Measurements from ENCODE around the gene LPAR3.

The LPAR3 gene

DNA sequence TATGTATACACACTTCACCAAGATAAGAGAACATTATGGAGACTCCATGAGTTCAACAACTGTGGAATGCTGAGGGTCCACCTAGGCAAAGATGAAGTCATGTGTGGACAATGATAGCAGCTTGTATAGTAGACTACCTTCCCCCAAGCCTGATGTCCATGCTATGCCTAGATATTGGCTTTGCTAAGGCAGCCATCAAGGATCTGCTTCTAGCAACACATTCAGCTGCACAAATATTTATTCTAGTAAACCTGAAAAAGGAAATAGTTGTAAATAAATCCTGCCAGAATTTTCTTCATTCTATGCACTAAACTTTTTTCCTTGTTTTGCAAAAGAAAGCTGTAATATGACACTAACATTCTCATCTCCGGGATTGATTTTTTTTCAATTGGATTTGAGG is 7.0 kb upstream of the LPAR3 start:
- DNase-seq: no peak

DNA sequence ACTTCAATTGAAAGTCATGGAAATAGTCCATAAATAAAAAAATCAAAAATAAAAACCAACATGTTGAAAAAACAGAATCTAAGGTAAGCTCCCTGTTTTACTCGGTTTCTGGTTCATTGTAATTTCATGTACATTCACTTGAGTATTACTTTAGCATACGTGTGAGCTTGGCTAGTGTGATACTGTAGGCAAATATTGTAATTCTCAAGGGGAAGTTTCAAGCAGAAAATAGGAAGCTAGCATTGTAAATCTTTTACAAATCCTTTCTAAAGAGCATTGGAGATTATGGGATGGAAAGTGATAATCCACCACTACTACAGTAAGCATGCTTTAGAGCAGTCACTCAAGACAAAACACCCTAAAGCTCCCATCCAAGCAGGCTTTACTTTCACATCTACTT is 3.3 kb upstream of the LPAR3 start:
- no peak for DNase-seq

DNA sequence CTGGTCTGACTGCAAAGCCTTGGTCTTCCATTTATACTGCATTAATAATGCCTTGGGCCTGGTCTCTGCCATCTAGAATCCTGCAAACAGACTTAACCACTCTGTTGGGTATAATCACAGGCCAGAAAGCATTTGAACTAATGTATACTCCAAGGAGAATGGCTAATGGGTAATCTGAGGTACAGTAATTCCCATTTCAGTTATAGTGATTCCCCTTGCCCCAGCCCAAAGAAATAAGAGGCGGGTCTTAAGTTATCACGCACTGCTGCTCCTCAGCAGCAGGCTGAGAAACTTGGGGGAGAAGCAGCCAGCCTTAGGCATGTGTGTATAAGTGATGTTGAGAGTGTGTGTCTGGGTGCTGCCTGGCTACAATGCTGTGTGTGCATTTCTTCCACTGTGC is 2.4 kb downstream of the LPAR3 start:
- no peak for DNase-seq

DNA sequence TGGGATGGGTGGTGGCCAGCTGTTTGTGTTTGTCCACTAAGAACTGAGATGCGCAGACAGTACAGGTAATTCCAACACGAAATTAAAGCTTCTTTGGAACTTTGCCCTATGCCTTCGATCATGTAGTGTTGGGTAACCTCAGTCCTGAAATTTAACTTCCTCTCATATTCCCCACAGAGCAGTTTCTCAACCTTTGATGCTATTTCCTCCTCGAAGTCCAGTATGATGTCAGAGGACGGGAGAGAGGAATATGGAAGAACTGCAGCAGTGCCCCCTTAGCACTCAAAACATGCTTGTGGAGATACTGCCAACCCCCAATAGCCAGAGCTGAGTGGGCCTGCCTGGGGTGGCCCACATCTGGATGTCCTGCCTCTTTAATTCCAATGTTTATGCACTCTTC is 3.6 kb downstream of the LPAR3 start:
- DNase-seq: no peak

DNA sequence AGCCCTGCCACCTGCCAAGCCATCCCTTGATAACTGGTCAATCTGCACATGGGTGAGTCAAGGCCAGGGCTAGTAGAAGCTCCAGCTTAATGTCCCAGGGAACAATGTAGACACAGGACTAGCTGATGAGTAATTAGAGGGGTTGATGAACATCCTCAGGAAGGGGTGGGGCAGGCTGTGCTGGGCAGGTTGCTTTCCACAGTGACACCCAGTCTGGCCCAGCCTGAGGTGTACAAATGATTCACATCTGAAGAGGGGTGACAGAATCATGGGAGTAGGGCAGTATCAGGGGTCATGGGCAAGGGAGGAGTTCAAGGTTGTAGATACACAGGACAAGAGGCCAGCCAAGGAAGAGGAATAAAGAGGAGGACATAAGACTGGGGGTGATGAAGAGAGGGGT is 4.3 kb downstream of the LPAR3 start:
- no peak for DNase-seq

DNA sequence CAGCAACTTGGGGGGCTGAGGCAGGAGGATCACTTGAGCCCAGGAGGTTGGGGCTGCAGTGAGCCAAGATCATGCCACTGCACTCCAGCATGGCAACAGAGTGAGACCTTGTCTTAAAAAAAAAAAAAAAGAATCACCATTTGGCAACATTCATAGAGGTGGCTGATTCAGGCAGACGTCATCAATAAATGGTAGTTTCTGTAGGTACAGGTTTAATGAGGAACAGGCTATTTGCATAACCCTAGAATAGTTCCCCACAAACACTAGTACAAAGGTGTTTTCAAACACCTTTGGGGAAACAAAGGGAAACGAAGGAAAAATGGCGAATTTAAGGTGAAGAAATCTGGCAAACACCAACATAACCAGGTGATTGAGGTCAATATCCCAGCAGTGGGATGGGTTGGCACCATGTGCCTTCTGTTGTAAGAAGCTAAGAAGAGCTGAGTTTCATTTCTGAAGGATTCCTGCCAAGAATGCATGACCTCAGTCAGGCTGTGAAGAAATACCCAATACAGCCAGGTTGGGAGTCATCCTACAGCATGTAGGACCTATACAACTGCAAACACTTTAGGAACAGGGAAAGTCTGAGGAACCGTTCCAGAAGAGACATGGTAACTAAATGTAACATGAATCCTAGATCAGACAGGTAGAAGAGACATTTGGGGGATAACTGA is 5.6 kb downstream of the LPAR3 start:
- DNase-seq: no peak

DNA sequence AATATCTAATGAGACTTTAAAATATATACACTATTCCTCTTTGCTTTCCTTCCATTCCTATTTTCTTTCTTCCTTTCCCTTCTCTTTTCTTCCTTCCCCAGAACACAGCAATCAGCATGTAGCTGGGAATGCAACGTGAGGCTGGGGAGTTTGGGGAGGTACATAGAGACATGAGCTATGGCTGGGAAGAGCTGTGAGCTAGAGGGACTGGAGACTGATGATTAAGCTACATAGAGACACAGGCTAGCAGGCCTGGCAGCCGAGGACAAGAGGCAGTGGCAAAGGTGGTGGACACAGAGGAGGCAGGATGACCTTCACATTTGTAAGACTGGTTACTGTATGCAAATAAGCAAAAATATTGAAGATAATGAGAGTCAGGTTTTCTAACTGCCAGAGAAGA is 7.5 kb downstream of the LPAR3 start:
- no peak for DNase-seq

DNA sequence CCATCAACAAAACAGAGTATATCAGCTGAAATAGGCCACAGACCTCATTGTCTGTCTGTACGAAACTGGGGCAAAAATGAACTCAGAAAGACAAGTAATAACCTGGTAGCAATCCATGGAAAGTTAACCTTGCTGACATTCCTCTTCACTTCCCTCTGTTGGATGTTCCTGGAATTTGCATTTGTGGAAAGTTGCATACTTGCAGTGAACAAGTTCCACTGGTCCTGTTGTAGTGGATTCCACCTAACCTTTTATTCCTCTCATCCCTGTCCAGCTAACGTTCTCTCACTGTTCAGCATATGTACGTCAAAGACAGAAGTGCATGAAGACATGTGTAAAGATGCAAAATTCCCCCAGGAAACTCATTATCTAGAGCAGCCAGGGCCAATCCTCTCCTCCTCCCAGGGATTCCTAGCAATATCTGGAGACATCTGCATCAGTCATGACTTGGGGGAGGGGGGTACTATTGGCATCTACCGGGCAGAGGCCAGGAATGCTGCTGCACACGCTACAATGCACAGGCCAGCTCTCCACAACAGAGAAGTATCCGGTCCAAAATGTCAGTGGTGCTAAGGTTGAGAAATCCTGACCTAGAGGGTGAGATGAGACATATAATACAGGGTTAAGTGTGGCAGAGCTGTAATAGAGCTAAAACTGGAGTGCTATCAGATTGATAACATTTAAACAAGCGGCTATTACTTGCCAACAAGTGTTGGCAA is 8.2 kb downstream of the LPAR3 start:
- no peak for DNase-seq

DNA sequence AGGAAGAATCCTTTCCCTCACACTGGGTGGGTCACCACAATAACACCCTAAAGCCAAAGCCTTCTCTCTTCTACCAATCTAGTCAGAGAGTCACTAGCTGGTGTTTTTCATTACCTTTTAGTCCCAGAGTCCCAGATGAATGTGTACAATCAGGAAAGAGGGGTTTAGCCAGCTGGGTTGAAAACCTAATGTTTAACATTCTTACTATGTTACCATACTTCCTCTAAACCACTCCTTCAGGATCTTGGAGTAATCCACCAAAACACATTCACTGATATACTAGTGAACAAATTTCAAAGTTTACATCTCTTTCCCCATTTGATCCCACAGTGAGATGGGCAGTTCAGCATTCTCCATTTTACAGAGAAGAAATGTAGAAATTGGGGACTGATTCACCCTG is 9.7 kb downstream of the LPAR3 start:
- DNase-seq: no peak

DNA sequence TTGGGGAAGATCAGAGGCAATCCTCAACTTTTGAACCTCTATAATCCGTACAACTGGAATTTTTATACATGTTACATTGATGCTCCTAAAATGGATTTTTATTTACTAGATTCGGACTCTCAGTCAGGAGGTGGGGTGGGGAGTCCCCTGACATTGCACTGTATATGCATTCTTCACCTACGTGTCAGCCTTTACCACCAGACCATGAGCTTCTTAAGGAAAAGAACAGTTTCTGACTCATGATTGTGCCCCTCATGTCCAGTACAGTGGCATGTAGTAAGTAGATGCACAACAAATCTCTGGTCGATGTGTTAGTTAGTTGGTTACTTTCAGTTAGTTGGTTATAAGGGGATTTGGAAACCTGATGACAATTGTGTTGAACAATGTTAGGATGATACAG is 15.4 kb downstream of the LPAR3 start:
- DNase-seq: no peak

DNA sequence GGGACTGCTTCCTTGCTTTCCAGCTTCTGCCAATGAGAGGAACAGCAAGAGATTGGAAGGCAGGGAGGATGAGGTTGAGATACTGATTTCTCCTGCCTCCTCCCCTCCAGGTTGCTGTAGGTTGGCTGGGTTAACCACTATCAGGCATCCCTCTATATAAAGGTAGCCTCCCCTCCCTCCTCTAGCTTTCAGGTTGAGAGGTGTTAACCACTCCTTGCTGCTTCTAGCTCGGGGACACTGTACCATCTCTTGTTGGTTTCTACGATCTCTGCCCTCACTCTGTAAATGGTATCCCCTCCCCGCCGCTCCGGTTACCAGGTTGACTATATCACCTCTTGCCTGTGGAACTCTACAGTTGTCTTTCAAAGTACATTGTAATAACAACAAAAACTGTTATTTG is 16.7 kb downstream of the LPAR3 start:
- no peak for DNase-seq

DNA sequence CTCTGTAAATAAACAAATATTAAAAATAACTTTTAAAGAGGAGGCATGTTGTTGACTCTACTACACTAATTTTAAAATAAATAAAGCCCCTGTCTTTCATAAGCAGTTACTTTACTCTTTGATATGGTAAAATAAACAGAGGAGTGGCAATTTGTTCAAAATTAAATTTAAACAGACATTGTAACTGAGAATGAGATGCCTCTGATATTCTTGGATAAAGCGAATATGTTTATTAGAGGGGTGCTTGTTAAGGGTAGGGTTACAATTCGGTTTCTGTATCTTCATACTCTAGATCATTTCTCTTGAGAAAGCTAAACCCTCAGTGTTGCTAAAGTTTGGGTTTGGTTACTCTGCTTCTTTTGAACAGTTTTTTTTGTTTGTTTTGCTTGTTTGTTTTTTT is 19.6 kb downstream of the LPAR3 start:
- DNase-seq: no peak

DNA sequence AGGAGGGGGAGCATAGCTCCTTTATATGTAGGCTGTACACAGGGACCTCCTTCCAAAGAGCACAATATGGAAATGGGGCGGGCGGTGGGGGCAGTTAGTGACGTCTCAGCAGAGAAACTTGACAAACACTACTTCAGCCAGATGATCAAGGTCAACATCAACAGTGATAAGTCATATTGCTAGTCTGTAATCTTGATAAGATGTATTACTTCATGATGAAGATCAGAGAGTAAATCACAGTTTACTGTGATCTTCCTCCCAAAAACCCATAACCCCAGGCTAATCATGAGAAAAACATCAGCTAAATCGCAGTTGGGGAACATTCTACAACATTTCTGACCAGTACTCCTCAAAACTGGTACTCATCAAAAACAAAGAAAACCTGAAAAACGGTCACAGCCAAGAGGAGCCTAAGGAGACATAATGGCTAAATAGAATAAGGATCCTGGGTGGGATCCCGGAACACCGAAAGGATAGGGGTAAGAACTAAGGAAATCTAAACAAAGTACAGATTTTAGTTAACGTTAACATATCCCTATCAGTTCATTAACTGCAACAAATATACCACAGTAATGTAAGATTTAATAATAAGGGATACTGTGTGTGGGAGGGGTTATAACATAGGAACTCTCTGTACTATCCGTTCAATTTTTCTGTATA is 20.2 kb downstream of the LPAR3 start:
- DNase-seq: no peak

DNA sequence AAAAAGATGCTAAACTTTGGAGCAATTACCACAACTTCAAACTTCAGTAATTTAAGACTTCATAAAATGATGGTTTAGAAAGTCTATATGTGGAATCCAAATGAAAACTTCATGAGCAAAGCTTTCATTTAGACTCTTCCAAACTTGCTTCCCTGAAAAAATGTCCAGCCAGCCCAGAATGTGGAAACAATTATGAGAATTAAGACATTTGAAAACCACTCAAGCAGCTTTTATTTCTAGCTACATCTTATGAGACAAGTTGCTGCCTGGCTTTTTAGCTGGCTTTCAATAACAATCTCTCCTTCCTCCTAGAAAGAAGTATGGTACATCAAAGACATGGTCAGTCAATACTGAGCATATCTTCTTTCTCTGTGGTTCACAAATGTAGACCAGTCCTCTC is 21.8 kb downstream of the LPAR3 start:
- DNase-seq: no peak

DNA sequence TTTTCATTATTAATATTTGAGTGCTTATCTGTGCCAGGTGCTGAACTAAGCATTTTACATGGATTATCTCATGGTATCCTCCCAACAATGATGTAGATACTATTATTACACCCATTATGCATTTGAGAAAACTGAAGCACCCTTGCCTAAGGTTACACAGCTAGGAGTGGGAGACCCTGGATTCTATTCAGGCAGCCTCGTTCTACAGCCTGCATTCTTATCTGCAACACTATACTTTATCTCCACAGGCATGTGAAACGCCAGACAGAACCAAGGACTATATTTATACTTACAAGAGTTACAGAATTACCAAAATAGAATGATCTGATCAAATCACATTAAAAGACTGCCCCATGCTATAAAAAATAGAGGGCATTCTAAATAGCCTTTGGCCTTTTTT is 22.4 kb downstream of the LPAR3 start:
- no peak for DNase-seq

DNA sequence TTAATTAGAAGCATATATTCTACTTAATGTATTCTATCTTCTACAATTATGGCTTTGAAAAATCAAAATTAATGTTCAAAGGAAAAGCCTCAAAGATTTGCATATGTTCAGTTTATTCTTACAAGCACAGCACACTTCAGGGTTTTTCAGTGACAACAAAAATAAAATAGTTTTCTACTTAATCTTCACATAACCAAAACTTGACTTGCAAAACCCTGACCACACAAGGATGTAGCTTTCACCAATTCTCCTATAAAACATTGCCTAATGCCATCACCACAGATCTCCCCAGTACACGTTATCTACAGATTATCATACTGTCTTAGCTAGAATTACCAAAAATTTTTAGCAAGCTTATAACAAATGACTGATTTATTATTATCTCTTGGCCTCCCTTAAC is 23.3 kb downstream of the LPAR3 start:
- DNase-seq: no peak

DNA sequence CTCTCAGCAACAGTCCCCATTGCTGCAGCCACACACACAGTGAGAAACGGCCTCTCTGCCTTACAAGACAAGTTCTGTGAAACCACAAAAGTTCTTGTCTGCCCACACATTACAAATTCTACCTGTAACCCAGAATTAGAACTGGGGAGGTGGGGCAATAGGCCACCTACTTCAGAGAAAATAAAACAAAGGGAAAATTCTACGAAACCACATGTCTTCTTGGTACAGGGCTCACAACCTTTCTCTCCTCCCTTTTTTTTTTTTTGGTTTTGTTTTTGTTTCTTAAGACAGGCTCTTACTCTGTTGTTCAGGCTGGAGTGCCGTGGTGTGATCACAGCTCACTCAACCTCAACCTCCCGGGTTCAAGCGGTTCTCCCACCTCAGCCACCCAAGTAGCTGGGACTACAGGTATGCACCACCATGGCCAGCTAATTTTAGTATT is 30.2 kb downstream of the LPAR3 start:
- DNase-seq: peak; percentile 36

DNA sequence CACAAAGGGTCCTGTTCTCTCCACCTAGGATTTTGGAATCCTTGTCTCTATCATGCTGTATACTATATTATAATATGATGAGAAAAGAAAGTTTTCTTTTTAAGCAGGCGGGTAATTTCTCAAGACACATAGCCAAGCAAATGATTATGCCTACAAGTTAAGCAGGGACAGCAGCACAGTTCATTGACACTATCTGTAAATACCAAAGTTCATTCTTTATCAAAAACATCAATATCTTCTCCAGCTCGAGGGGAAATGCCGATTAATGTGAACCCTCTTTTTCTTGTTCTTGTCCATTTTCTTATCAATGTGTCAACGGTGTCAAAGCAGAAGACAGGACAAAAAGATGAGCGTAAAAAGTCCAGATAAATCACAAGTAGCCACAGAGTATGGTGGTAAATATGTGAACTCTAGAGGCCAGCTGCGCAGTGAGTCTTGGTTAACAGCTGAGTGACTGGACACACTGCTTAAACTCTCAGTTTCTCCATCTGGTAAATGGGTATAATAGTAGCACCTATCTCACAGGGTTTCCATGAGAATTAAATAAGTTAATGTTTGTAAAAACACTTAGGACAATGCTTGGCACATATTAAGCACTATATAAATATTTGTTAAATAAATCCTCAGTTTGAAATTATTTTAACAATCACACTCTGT is 30.9 kb downstream of the LPAR3 start:
- no peak for DNase-seq

DNA sequence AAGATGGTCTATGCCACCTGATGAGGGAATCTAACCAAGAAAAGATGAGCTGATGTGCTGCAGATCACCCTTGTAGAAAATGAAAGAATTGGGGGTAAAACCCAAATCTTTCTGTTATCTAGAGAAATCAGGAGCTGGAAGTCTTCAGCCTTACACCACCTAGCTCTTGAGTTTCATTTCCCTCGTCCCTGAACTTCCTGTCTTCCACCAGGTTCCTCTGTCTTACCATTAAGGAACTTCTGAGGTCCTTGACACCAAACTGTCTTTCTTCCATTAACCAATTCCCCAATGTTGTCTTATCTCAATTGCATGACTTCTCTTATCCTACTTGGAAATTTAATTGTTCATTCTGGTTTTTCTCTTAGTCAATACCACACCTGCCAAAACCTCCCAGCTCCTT is 31.5 kb downstream of the LPAR3 start:
- DNase-seq: no peak

DNA sequence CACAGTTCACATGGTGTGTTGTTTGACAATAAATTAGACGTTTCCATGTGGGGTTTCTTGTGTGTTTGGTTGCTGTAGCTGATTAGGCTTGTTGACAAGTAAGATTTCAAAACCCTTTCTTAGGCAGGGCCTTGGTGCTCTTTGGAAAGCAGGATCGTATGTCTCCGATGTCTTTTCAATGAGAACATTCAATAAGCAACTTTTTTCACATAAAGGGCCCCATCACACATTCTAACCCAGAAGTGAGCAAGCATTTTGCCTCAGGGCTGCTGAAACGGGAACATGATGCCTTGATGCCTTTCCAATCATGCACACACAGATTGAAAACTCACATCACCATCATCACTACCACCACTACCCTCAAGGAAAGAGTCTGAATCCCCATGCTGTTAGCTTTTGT is 33.1 kb downstream of the LPAR3 start:
- DNase-seq: no peak

DNA sequence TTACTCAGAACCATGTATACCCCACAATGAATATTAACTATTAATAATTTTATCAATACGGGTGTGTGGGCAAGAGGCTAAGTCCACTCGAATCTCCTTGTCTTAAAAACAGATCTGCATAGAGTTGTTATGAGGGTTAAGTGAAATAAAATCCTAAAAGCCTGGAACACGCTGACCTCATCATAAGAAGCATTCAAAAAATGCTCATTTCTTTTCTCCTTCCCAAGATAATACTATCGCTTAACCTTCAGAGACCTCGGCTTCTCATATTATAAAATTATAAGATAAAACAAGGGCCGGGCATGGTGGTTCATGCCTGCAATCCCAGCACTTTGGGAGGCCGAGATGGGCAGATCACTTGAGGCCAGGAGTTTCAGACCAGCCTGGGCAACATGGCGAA is 35.1 kb downstream of the LPAR3 start:
- DNase-seq: no peak

DNA sequence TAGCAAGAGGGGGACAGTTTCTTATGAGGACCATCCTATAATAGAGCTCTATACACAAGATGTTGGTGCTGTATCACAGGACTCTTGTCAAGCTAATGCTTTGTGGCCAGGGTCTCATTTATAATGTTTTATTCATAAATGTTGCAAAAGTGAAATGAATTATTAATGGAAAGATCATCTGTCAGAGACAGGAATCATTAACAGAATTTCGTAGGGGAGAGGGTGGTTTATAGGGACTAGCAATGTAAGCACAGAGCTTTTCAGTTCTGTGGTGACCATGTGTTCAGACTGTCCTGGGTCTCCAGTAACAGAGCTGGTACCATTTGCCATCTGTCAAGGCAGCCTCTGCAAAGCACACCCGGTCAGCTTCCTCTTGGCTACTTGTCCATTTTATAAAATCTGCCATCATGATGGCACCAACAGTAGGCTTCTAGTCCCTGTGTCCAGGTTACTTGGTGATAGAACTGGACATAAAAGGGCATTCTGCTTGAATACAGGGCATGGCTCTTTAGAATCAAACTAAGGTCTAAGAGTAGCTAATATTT is 36.2 kb downstream of the LPAR3 start:
- no peak for DNase-seq

Data from stimulated activated naive CD4-positive, alpha-beta T cell treated with Interleukin-2 at 50 U/mL for 16 hours (primary cell).